ENCODE data around the gene PEX14. TPM values are rescaled to one million over a fixed set of nuclear protein-coding genes. Genes with fewer than 3 reads are reported as not detected.

The PEX14 gene
- total RNA-seq, 1 experiment from 2014 or later = 27.3 TPM

GRCh38 chr1:10450836-10451235 is 23.9 kb upstream of the PEX14 start:
- Mint-ChIP-seq H3K4me1 (peaks cover 23% of the 10 kb centered on the region), H3K9me3 (no peaks in the 10 kb centered on the region), H3K27me3 (ENCODE audit: low read depth) (no peaks in the 10 kb centered on the region; the same call in 1 of the 2 replicates), H3K4me3 (peak overlapping the region; percentile 25), H3K27ac (peak overlapping the region; percentile 3), H3K36me3 (peaks cover 3% of the 10 kb centered on the region; the same call in 1 of the 2 replicates)
- CTCF ChIA-PET = interaction anchor here (1.3 to 5.0 kb wide), 3 partner anchors 16 to 57 kb away, joined by 4 to 35 read pairs (median 5); partner anchors contain the start of gene CENPS
- TF ChIP-seq ZNF219 (CRISPR knock-in tag; IDR thresholded peaks at IDR 0.05; ENCODE audit: borderline replicate concordance) (no peak), FOXP4 (CRISPR knock-in tag; IDR thresholded peaks at IDR 0.05) (no peak), NFE2L1 (CRISPR knock-in tag; IDR thresholded peaks at IDR 0.05) (no peak)
- TF ChIP-seq, protein P1, sequence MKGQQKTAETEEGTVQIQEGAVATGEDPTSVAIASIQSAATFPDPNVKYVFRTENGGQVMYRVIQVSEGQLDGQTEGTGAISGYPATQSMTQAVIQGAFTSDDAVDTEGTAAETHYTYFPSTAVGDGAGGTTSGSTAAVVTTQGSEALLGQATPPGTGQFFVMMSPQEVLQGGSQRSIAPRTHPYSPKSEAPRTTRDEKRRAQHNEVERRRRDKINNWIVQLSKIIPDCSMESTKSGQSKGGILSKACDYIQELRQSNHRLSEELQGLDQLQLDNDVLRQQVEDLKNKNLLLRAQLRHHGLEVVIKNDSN (CRISPR knock-in tag; IDR thresholded peaks at IDR 0.05) = no peak
- ATAC-seq (no peak), DNase-seq (ENCODE audit: low spot score) (no peak)
- POLR2A ChIA-PET = interaction anchor here (0.5 kb wide), 1 partner anchor 804 kb away, joined by 3 read pairs; no protein-coding TSS in a partner anchor

- no peak for TF ChIP-seq STAT6 (CRISPR knock-in tag; conservative IDR thresholded peaks at IDR 0.05; ENCODE audit: low read depth)
- TF ChIP-seq E2F4 (CRISPR knock-in tag; IDR thresholded peaks at IDR 0.05; ENCODE audit: borderline replicate concordance, low read depth) = no peak
- TF ChIP-seq, protein P2, sequence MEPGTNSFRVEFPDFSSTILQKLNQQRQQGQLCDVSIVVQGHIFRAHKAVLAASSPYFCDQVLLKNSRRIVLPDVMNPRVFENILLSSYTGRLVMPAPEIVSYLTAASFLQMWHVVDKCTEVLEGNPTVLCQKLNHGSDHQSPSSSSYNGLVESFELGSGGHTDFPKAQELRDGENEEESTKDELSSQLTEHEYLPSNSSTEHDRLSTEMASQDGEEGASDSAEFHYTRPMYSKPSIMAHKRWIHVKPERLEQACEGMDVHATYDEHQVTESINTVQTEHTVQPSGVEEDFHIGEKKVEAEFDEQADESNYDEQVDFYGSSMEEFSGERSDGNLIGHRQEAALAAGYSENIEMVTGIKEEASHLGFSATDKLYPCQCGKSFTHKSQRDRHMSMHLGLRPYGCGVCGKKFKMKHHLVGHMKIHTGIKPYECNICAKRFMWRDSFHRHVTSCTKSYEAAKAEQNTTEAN (CRISPR knock-in tag; IDR thresholded peaks at IDR 0.05) = no peak
- TF ChIP-seq, protein P3, sequence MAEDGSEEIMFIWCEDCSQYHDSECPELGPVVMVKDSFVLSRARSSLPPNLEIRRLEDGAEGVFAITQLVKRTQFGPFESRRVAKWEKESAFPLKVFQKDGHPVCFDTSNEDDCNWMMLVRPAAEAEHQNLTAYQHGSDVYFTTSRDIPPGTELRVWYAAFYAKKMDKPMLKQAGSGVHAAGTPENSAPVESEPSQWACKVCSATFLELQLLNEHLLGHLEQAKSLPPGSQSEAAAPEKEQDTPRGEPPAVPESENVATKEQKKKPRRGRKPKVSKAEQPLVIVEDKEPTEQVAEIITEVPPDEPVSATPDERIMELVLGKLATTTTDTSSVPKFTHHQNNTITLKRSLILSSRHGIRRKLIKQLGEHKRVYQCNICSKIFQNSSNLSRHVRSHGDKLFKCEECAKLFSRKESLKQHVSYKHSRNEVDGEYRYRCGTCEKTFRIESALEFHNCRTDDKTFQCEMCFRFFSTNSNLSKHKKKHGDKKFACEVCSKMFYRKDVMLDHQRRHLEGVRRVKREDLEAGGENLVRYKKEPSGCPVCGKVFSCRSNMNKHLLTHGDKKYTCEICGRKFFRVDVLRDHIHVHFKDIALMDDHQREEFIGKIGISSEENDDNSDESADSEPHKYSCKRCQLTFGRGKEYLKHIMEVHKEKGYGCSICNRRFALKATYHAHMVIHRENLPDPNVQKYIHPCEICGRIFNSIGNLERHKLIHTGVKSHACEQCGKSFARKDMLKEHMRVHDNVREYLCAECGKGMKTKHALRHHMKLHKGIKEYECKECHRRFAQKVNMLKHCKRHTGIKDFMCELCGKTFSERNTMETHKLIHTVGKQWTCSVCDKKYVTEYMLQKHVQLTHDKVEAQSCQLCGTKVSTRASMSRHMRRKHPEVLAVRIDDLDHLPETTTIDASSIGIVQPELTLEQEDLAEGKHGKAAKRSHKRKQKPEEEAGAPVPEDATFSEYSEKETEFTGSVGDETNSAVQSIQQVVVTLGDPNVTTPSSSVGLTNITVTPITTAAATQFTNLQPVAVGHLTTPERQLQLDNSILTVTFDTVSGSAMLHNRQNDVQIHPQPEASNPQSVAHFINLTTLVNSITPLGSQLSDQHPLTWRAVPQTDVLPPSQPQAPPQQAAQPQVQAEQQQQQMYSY (CRISPR knock-in tag; IDR thresholded peaks at IDR 0.05) = no peak
- no peak for TF ChIP-seq ZNF423 (CRISPR knock-in tag; IDR thresholded peaks at IDR 0.05)
- TF ChIP-seq GTF2I (CRISPR knock-in tag; conservative IDR thresholded peaks at IDR 0.05) = no peak
- TF ChIP-seq TEAD1 (CRISPR knock-in tag; IDR thresholded peaks at IDR 0.05) = no peak
- TF ChIP-seq MXD4 (CRISPR knock-in tag; IDR thresholded peaks at IDR 0.05; ENCODE audit: borderline replicate concordance) = no peak
- H3K27ac Mint-ChIP-seq = peak overlapping the region; percentile 3
- DNase-seq (ENCODE audit: low spot score) (no peak), ATAC-seq (peak; percentile 40)
- CTCF ChIA-PET = interaction anchor here (1.0 to 5.0 kb wide), 4 partner anchors 16 to 56 kb away, joined by 4 to 35 read pairs (median 4); partner anchors contain the start of gene CENPS
- H3K4me1 Mint-ChIP-seq = peaks cover 23% of the 10 kb centered on the region
- peaks cover 7% of the 10 kb centered on the region for H3K36me3 Mint-ChIP-seq
- peak overlapping the region; percentile 25 for H3K4me3 Mint-ChIP-seq
- POLR2A ChIA-PET = no interaction called here
- no peaks in the 10 kb centered on the region for H3K9me3 Mint-ChIP-seq
- no peaks in the 10 kb centered on the region; the same call in 1 of the 2 replicates for H3K27me3 Mint-ChIP-seq (ENCODE audit: low read depth)
Observed at GRCh38 chr1:10451287-10451686, 23.5 kb upstream of the PEX14 start.

Data from WTC11 (cell line).